ENCODE measurements around the gene GATA1.
"Not testable (repeated sequence)": the region's sequence is repeated elsewhere in the genome, so short reads cannot be mapped to it uniquely, and the experiment has no call there.

GATA1 gene

DNA sequence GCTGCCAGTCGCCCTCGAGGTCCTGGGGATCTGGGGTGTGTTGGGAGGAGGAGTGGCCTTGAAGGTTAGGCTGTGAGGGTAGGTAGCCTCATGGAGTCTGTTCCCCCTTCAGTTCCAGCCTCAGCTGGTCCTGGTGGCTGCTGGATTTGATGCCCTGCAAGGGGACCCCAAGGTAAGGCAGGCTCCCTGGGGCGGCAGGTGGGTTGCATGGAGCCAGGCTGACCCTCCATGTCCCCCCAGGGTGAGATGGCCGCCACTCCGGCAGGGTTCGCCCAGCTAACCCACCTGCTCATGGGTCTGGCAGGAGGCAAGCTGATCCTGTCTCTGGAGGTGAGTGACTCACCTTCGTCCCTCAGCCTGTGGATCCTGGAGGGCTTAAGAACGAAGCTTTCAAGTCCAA, 28.3 kb downstream of the GATA1 start:
- TF ChIP-seq, protein P1, sequence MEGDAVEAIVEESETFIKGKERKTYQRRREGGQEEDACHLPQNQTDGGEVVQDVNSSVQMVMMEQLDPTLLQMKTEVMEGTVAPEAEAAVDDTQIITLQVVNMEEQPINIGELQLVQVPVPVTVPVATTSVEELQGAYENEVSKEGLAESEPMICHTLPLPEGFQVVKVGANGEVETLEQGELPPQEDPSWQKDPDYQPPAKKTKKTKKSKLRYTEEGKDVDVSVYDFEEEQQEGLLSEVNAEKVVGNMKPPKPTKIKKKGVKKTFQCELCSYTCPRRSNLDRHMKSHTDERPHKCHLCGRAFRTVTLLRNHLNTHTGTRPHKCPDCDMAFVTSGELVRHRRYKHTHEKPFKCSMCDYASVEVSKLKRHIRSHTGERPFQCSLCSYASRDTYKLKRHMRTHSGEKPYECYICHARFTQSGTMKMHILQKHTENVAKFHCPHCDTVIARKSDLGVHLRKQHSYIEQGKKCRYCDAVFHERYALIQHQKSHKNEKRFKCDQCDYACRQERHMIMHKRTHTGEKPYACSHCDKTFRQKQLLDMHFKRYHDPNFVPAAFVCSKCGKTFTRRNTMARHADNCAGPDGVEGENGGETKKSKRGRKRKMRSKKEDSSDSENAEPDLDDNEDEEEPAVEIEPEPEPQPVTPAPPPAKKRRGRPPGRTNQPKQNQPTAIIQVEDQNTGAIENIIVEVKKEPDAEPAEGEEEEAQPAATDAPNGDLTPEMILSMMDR (IDR thresholded peaks at IDR 0.05; ENCODE audit: low read depth, low read length) = no peak
- no peak overlapping the region for H3K4me3 ChIP-seq (ENCODE audit: low read depth, low read length)

DNA sequence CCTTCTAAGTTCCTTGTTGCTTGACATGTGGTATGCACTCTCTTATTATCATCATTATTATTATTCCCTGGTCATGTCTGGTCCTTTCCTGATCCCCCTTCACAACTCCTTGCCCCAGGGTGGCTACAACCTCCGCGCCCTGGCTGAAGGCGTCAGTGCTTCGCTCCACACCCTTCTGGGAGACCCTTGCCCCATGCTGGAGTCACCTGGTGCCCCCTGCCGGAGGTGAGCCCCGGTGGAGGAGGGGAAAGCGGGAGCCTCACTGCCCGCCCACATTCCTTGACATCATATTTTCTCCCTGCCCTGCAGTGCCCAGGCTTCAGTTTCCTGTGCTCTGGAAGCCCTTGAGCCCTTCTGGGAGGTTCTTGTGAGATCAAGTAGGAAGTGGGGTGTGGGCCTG, 28.9 kb downstream of the GATA1 start:
- H3K4me3 ChIP-seq (ENCODE audit: low read depth, low read length) = no peak overlapping the region
- TF ChIP-seq, protein P1 (IDR thresholded peaks at IDR 0.05; ENCODE audit: low read depth, low read length) = no peak

DNA sequence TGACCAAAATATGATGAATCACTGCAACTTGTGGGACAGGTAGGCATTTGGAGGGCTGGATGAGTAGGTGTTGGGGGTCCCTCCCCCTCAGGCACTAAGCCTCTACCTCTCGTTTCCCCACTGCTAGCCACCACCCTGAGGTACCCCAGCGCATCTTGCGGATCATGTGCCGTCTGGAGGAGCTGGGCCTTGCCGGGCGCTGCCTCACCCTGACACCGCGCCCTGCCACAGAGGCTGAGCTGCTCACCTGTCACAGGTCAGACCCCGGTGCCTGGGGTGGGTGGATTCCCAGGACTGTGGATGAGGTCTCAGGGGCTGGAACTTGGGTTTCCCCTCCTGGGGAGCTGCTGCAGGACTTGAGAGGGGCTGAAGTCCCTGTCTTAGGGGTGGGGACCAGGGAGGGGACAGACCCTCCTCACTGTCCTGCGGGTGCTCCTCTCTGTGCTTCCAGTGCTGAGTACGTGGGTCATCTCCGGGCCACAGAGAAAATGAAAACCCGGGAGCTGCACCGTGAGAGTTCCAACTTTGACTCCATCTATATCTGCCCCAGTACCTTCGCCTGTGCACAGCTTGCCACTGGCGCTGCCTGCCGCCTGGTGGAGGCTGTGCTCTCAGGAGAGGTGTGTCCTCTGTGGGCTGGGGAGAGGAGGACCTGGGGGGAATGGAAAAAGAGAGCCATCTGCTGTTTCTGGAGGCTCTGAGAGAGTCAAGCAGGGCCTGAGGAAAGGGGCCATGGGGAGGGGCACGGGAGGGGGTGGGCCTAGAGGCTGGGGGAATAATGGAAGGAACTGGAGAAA, 29.8 kb downstream of the GATA1 start:
- TF ChIP-seq, protein P1 (IDR thresholded peaks at IDR 0.05; ENCODE audit: low read depth, low read length) = no peak
- no peak overlapping the region for H3K4me3 ChIP-seq (ENCODE audit: low read depth, low read length)

DNA sequence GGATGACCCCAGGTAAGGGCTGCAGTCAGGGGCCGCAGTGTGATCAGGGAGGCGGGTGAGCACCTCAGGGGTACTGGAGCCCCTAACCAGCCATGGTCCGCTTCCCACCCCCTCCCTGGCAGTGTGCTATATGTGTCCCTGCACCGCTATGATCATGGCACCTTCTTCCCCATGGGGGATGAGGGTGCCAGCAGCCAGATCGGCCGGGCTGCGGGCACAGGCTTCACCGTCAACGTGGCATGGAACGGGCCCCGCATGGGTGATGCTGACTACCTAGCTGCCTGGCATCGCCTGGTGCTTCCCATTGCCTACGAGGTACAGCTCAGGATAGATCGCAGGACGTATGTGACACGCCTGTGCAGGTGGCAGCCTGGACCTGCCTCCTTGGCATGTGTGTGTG, 31.7 kb downstream of the GATA1 start:
- TF ChIP-seq, protein P1 (IDR thresholded peaks at IDR 0.05; ENCODE audit: low read depth, low read length) = no peak
- H3K4me3 ChIP-seq (ENCODE audit: low read depth, low read length) = no peak overlapping the region

DNA sequence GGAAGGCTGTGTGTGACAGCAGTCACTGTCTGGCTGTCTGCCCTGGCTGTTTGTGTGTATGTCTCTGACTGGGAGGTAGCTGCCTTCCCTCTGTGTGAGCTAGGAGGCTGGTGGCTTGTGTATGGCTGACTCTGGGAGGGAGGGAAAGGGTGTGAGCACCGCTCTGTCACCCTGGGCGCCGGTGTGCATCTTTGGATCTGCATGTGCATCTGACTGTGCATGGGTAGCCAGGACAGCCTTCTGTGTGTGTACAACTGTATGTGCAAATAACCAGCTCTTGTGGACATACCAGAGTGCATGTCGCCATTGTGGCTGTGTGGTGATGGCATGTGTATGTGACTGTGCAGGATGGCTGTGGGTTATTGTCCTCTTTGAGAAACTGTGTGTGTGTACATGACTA, 32.5 kb downstream of the GATA1 start:
- no peak overlapping the region for H3K4me3 ChIP-seq (ENCODE audit: low read depth, low read length)
- TF ChIP-seq, protein P1 (IDR thresholded peaks at IDR 0.05; ENCODE audit: low read depth, low read length) = no peak

DNA sequence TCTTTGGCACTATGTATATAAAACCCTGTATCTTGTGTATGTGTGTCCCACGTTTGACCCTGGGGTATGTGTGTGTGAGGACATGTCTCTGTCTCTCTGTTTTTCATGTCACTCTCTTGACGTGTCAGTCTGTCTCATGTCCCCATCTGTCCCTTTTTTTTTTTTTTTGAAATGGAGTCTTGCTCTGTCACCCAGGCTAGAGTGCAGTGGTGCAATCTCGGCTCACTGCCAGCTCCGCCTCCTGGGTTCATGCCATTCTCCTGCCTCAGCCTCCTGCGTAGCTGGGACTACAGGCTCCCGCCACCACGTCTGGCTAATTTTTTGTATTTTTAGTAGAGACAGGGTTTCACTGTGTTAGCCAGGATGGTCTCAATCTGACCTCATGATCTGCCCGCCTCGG, 33.0 kb downstream of the GATA1 start:
- not testable (repeated sequence) for H3K4me3 ChIP-seq (ENCODE audit: low read depth, low read length)

DNA sequence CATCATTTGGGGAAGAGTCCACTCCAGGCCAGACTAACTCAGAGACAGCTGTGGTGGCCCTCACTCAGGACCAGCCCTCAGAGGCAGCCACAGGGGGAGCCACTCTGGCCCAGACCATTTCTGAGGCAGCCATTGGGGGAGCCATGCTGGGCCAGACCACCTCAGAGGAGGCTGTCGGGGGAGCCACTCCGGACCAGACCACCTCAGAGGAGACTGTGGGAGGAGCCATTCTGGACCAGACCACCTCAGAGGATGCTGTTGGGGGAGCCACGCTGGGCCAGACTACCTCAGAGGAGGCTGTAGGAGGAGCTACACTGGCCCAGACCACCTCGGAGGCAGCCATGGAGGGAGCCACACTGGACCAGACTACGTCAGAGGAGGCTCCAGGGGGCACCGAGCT, 36.7 kb downstream of the GATA1 start:
- TF ChIP-seq, protein P1 (IDR thresholded peaks at IDR 0.05; ENCODE audit: low read depth, low read length) = no peak
- H3K4me3 ChIP-seq (ENCODE audit: low read depth, low read length) = no peak overlapping the region

DNA sequence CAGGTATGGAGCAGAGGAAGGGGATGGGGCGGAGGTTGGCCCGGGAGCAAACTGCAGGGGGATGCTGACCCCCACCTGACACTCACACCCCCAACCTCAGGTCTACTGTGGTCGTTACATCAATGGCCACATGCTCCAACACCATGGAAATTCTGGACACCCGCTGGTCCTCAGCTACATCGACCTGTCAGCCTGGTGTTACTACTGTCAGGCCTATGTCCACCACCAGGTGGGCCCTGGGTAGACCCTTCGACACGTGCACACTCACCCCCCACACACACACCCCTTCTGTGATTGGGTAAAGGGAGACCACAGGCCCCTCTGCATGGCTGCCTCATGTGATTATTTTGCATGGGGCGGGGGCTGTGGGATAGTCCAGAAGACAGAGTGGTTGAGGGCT, 37.7 kb downstream of the GATA1 start:
- TF ChIP-seq, protein P1 (IDR thresholded peaks at IDR 0.05; ENCODE audit: low read depth, low read length) = no peak
- no peak overlapping the region for H3K4me3 ChIP-seq (ENCODE audit: low read depth, low read length)

Measured in WI38 (cell line).